ENCODE results near the gene CACNA2D4.

- no peak for TF ChIP-seq CTCF (IDR thresholded peaks at IDR 0.05)
- TF ChIP-seq POLR2A (IDR thresholded peaks at IDR 0.05) = no peak
Measured at GRCh38 chr12:1918884-1919236, 408 bp upstream of the CACNA2D4 start.
